Activated naive CD4-positive, alpha-beta T cell treated with Interleukin-2 at 50 U/mL for 16 hours (primary cell): ENCODE results near the gene OPTN.
"Not testable (repeated sequence)": the region's sequence is repeated elsewhere in the genome, so short reads cannot be mapped to it uniquely, and the experiment has no call there.

Source experiments
- DNase-seq: peaks from one replicate; pipeline ENCODE4 v3.0.0-alpha.2; 2020

Gene OPTN

DNA sequence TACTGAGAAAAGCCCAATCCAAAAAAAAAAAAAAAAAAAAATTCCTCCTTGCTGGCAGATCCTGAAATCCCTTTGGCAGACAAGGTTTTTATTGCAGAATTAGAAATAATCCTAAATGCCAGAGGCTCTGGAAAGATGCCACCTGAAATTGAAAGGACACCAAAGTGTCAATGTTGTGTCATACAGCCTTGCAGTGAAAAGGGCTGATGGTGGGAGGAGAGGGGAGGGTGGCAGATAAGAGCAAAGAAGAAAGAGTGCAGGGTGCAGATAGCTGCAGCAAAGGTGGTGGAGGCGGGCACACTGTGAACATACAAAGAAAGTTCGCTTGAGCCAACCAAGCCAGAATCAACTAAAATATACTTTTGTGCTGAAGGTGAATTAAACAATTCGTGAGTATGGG, 8.2 kb upstream of the OPTN start:
- no peak for DNase-seq

DNA sequence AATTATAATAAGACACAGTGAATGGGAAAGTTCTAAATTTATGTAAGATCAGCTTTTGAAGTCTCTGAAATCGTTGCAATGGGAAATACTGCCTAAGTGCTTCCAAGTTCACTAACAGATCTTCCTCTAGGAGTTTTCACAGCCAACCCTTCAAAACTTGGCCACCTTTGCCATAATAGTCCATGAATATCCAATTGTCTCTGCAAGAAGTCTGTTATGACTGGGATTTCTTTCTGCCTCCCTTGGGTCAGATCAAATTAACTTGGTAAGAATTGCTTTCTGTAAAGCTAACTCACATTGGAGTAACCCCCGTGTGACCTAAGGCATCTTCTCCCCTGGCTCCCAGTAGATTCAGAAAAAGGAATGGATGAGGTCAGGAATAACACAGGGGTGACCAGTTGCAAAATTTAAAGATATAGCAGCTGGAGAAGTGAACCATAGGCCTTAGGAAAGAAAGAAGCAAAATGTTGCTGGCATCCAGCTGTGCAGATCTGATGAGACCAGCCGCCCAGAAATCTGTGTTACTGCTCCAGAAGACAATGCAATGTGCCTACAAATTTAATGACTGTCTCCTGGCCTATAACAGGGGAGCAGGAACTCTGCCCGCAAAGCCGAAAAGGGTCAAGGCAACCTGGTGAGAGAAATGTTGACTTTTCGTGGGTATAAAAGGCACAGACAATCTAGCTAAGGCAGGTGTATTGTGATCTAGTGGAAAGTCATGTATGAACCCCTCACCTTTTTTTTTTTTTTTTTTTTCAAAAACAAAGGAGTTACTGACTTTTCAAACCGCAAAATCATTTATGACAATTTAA, 7.5 kb upstream of the OPTN start:
- DNase-seq: no peak

DNA sequence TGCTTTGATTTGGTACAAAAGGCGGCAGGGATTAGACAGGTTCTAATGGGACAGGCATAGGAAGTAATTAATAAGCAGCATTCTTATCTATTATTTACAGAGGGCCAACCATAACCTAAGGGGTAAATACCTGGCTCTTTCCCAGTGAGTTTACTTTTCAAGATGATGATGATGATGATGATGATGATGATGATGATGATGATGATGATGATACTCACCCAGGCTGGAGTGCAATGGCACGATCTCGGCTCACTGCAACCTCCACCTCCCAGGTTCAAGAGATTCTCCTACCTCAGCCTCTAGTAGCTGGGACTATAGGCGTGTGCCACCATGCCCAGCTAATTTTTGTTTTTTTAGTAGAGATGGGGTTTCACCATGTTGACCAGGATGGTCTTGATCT, 5.9 kb upstream of the OPTN start:
- DNase-seq: not testable (repeated sequence)

DNA sequence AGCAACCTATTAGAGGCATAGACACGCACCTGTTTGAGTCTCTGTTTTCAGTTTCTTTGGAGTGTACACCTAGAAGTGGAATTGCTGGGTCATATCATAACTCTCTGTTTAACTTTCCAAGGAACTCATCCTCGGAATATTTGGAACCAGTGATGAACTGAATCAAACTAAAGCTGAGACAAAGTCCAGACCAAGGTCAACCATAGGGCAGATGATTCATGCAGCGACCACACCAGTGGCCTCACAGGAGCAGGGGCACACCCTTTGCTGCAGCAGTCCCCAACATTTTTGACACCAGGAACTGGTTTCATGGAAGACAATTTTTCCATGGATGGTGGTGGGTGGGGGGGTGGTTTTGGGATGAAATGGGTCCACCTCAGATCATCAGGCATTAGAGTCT, 4.9 kb upstream of the OPTN start:
- DNase-seq: no peak

DNA sequence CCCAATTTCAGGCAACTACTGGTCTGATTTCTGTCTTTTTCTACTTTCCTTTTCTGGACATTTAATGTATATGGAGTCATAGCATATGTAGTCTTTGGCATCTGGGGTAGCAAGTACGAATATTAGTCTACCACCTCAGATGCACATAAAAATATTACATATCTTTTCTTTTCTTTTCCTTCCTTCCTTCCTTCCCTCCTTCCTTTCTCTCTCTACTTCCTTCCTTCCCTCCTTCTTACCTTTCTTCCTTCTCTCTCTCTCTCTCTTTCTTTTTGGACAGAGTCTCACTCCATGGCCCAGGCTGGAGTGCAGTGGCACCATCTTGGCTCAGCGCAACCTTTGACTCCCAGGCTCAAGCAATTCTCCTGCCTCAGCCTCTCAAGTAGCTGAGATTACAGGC, 4.0 kb upstream of the OPTN start:
- no peak for DNase-seq

DNA sequence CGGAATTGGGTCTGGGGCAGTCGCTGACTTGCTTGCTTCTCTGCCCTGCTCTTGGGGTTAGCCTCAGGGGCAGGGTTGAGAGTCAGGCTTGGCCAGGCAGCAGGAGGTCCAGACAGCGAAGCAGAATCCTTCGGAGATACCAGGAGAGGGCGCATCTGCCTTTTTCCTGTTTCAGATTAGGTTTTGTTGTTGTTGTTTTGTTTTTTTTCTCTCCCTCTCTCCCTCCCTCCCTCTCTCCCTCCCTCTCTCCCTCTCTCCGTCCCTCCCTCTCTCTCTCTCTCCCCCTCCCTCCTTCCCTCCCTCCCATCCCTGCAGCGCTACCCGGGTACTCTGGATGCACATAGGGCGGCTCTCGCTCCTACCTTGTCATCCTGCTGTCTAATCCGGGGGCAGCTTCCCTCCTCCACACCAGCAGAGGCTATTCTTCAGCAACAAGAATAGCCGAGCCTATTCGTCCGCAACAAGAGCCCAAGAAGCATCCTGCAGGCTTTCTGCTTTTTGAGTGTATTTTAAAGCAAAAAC, 758 bp upstream of the OPTN start:
- DNase-seq: peak; percentile 50

DNA sequence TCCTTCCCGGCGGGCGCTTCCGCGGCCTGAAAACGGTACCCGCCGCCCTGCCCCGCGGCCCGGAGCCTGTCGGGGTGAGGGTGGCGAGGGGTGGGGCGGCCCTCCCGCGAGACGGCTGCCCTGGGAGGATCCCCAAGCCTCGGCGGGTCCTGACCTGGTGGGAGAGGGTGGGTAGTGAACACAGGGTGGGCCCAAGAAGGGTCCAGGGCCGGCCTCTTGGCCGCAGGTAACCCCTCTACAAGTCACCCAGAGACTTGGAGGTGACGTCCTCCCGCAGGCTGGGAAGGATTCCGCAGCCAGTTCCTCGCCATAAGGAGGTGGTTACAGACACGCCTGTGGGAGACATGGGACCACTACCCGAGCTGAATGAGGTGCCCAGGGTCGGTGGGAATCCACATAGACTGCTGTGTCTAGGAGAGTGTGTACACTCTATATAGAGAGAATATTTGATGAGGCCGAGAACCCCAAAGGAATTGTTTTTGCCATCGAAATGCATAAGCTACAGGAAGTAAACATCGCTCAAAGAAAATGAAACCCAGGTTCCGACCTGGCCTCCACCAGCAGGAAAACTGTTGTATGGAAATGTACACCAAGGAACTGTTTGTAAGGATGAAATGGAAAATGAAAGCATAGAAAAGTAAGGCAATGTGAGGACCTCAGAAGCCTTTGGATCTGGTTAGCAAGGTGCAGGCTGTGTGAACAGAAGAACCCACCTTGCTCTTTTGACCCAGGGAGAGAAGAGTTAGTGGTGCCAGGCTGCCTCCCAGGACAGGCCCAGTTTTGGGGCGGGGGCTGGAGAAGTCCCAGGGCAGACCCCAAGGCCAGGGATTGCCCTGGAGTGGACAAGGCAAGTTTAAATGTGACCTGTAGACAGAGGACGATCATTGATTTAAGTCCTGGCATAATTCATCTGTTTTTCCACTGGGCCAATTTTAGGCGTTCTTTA, 659 bp downstream of the OPTN start:
- peak; percentile 19 for DNase-seq

DNA sequence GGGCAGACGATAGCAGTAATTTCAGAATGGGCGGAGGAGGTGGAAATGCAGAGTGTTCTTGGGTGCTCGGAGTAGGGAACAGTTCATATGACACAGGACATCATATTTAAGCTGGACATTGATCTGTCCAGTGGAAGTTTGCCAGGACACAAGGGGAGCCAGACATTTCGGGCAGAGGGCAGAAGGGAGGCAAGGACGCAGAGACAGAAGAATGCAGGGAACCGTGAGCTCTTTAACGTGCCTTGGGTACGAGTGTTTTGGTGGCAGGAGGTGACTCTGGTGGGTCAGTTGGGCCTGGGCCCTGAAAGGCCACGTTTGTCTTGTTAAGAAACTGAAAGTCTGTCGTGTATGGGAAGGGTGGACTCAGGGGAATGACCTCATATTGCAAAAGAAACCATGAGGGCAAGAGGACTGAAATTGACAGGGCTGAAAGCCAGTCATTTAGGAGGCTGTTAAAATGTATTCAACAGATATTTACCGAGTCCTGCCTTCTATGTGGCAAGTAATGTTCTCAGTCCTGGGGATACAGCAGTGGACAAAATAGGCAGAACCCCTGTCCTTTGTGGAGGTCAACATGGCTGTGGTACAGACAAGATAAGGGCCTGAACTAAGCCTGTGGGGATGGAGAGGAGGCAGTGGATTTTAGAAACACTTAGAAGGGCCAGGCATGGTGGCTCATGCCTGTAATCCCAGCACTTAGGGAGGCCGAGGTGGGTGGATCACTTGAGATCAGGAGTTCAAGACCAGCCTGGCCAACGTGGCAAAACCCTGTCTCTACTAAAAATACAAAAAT, 2.2 kb downstream of the OPTN start:
- DNase-seq: no peak

DNA sequence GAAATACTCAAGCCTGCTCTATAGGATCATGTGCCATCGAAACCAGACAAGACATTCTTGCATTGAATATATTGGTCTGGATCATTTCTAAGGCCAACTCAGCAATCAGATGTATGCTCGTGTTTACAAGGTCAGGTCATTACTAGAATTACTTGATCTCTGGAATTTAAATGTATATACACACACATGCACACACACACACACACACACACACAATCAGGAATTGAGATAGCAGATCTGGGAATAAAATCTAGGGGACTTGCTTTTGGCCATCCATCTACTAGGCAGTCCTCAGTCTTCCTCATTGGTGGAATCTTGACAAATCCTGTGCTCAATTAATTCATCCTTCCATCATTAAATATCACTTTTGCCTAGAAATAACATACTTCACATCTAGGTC, 3.6 kb downstream of the OPTN start:
- DNase-seq: no peak

DNA sequence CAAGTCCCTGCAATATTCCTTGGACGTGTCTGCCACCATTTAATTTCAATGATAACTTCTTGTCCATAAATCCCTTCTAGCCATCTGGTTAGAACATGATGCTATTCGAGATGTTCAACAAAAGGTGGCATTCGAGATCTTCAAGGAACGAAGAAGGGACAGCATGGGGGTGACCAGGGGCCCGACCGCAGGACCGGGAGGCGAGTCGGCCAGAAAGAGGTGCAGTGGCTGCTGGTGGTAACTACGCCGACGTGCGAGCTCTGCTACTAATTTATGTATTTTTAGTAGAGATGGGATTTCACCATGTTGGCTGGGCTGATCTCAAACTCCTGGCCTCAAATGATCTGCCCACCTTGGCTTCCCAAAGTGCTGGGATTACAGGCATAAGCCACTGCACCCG, 4.7 kb downstream of the OPTN start:
- DNase-seq: no peak

DNA sequence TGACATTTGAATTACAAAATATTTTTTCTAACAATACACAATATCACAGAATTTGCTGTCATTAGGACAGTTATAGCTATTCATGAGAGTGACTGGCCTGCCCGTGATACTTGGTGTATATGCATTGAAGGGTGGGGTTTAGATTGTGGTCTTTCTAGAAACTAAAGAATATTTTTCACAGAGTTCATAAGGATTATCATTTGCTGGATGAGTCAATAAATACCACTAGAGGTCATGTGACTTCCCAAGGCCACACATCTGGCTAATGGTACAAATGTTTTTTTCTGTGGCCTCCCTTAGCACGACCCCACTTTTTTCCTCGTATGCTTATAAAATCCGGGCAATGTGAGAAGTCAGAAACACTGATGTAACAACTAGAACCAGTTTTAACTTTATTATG, 5.2 kb downstream of the OPTN start:
- no peak for DNase-seq

DNA sequence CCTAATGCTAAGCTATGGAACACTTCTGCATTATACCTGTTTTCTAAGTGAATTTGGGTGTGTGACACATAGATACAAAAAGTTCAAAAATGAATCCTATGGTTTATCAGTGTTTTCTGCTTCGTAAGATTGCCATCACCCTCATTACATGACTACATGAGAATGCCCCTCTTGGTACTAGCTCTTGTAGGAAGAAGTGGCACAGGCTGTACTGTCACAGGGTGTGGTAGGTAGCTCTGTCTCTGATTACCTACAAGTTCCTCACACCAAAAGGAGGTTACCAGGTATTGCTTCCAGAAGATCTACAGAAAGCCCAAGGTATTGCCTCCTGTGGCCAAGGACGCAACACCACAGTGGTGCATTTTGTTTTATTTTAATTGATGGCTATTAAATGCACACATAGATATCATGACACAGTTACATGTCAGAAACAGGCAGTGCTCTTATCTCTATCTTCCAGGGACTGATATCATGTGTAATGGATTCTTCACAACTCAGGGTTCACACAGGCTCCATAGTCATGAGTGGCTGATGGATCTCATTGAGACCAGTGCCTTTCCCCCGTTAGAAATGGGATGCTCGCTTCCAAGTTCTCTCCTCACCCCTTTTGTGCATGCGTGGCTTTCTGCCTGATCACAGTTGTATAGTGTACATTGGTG, 6.6 kb downstream of the OPTN start:
- no peak for DNase-seq

DNA sequence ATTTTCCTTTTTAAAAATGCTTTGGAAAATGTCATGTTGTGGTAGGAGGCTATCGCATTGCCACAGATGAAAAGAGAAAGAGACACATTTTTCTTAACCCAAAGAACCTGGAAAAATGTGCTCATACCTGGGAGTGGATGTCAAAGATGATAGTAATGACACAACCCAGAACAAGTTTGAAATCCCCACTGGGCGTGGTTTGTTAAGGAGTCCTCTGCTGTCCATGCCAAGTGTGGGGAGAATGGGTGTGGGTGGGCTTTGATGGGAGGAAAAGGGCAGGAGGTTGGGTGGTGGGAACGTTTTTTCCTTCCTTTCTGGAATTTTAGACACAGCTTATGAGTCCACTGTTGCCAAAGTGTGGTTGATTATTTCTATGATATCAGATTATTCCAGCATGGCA, 10.9 kb downstream of the OPTN start:
- DNase-seq: no peak

DNA sequence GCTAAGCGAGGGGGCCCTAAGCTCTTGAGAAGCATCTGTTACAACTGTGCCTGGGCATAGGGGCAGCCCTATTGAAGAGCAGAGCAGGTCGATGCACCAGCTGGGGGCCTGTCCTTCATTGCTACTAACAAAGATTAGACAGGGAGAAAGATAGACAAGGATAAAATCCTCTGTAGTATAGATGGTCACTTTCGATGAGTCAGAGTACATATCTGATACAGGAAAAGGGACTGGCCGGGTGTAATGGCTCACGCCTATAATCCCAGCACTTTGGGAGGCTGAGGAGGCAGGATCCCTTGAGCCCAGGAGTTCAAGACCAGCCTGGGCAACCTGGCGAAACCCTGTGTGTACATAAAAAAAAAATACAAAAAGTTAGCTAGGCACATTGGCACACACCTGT, 13.6 kb downstream of the OPTN start:
- no peak for DNase-seq

DNA sequence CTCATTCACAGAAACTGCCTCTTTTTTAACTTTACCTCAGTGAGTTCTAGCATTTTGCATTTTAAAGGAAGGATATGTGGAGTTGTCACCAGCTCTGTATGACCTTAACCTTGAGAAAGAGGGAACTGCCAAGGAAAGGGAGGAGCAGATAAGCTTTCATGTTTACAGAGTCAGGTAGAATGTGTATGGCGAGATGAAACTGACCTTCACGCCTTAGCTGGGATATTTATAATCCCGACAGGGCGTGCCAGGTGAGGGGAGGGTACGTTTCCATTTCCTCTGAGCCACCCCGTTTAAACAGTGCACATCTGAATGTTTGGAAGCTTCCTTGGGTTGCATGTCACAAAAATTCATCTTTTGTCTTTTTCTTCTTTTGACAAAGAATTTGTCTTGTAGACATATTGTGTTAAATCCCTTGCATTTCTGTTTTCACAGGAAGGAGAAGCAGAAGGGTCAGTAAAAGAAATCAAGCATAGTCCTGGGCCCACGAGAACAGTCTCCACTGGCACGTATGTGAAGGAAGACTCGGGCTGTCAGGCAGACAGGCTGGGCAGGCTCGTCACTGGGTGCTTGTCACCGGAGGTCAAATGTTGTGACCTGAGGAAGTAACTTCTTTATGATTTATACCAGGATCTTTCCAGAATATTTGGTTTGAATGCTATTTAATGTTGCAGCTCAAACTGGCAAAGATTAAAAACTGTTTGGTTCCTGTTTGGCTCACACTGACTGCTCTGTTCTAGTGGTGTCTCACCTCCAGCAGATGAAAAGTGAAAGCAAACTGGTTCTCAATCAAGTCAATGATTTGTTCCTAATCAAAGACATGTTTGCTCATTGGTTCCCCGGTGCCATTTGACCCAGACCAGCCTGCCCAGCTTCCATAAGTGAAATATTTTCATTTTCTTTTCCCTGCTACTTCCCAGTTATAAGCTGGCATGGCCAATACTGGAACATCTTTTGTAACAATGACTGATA, 16.2 kb downstream of the OPTN start:
- no peak for DNase-seq

DNA sequence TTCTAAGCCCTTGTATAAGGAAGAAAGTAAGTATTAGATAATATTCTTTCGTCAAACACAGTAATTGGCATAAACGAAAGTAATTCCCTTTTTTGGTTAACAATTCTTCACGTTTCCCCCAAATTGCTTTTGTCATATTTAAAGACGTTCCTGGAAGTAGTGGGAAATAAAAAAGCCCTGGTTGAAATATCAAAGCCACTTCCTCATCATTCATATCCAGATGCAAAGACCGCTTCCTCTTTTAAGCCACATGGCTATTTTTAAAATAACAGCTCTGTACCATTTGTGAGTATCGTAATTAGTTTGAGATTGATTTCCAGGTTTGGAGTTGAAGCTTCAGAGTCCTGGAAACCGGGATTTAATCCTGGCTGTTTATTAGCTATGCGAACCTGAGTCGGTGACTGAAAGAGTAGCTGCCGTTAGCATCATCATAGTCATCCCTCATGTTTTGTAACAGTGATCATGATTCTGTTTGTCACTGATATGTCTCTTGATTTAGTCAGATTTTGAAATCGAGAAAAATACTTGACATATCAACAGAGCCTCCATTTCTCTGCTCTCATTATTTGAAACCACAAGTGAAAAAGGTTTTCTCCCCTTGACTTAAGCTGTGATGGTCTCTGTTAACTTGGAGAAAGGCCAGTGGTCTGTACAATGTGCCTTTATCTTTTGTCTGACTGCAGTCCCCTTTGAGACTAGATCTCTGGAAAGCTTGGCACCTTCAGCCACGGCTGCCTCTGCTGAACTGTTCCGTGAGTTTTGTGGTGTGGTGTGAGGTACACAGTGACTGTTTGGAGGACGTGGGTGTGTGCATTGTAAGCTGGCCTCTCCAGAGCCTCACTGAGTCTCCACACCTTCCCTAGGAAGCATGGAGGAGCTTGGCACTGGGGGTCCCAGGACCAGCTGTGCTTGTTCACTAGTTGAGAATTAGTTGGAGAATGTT, 18.1 kb downstream of the OPTN start:
- no peak for DNase-seq

DNA sequence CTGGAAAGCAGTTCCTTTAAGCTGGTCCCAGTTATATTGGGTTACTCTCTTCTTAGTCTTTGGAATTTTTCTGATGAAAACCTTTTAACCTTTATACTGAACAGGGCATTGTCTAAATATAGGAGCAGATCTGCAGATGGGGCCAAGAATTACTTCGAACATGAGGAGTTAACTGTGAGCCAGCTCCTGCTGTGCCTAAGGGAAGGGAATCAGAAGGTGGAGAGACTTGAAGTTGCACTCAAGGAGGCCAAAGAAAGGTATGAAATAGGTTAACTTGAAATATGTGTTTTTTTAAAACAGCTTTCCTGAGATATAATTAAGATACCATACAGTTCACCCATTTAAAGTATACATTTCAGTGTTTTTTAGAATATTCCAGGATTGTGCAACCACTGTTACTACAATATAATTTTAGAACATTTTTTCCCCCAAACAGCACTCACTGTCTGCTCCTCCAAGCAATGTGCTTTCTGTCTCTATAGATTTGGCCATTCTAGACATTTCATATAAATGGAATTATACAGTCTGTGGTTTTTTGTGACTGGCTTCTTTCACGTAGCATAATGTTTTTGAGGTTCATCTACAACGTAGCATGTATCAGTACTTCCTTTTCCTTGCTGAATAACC, 18.9 kb downstream of the OPTN start:
- DNase-seq: no peak

DNA sequence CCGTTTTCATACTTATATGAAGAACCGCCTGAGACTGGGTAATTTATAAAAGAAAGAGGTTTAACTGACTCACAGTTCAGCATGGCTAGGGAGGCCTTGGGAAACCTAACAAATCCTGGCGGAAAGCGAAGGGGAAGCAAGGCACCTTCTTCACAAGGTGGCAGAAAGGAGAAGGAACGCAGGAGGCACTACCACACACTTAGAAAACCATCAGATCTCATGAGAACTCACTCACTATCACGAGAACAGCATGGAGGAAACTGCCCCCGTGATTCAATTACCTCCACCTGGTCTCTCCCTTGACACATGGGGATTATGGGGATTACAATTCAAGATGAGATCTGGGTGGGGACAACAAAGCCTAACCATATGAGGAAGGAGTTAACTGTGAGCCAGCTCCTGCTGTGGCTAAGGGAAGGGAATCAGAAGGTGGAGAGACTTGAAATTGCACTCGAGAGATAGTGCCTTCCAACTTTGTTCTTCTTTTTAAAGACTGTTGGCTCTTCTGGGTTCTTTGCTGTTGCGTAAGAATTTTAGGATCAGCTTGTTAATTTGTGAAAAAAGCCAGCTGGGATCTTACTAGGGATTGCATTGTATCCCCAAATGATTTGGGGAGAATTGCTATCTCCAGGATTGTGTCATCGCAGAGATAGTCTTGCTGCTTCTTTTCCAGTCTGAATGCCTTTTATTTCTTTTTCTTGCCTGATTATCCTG, 21.0 kb downstream of the OPTN start:
- DNase-seq: no peak

DNA sequence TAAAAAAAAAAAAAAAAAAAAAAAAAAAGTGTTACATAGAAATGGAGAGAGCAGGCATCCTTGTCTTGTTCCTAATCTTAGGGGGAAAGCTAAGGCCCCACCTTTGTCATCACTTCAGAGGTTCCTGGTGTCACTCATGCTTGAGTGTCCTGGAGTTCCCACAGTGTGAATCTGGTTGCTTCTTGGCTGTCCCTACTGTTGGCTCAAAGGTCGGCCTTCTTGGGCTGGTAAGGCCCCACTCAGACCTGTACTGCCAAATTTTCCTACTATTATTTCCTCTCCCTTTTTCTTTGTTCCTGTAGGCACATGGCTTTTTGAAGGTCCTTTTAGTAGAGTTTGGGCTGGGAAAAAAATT, 21.5 kb downstream of the OPTN start:
- no peak for DNase-seq
